HCT116 (cell line): ENCODE measurements around the gene KMO.
A peak's percentile ranks its signal among the peaks of the same experiment; 100 is the strongest.

Source experiments
- CTCF ChIP-seq, 3 experiments: fragments of 200-600 bp in 1 of 3; sonication (generic) in 1 of 3; IDR thresholded peaks in 2 of 3; conservative IDR thresholded peaks in 1 of 3; 2 replicates each; pipeline ENCODE4 v1.5.1; 2012 to 2017; ENCODE audit warnings: low read depth in 2 of 3, low read length in 2 of 3, antibody characterized with exemption in 1 of 3, borderline replicate concordance in 1 of 3, control low read depth in 1 of 3, mild to moderate bottlenecking in 1 of 3, mixed read lengths in 1 of 3, mixed run types in 1 of 3, moderate library complexity in 1 of 3; ENCODE audit not compliant: insufficient read depth in 1 of 3
- EZH2 ChIP-seq: fragments of 200-600 bp; sonication (generic); IDR thresholded peaks from 2 replicates; pipeline ENCODE4 v1.6.1; 2017; ENCODE audit warnings: antibody characterized with exemption, mixed run types
- EZH2phosphoT487 ChIP-seq: fragments of 200-600 bp; IDR thresholded peaks from 2 replicates; pipeline ENCODE4 v1.6.1; 2018; ENCODE audit warnings: antibody characterized with exemption, borderline replicate concordance
- ZNF274 ChIP-seq: fragments of 200-500 bp; sonication (Bioruptor generic); IDR thresholded peaks from 2 replicates; pipeline ENCODE4 v1.6.1; 2014; ENCODE audit warnings: mild to moderate bottlenecking, low read depth, low read length, inconsistent platforms

- TF ChIP-seq EZH2 (no peak), EZH2phosphoT487 (no peak), ZNF274 (no peak), CTCF (IDR thresholded peaks at IDR 0.05 in 2 of 3, conservative IDR thresholded peaks at IDR 0.05 in 1 of 3; ENCODE audit: borderline replicate concordance in 1 of 3, insufficient read depth in 1 of 3, low read depth in 2 of 3, low read length in 2 of 3) (peak; percentile 32 to 89 (median 71); a peak in 4 of 6 replicates)
Observed at GRCh38 chr1:241531195-241532161, 700 bp upstream of the KMO start.
